CD4-positive, alpha-beta T cell (primary cell): ENCODE measurements around the gene WDR88. TPM values are rescaled to one million over a fixed set of nuclear protein-coding genes. Genes with fewer than 3 reads are reported as not detected.

Experiments
- ATAC-seq: fragments of 200-7000 bp; cut with Tn5 transposase; one replicate; pipeline ENCODE4 v1.10.0; 2022; ENCODE audit warnings: mild to moderate bottlenecking; ENCODE audit not compliant: poor library complexity
- CTCF ChIA-PET: fragments of 350-600 bp; sonication (Branson Sonifier 250); formaldehyde crosslinking; loops from one replicate; lab custom pipeline; 2021; ENCODE audit warnings: antibody characterized with exemption, inconsistent platforms; lab: Charles Lee
- POLR2A ChIA-PET: fragments of 350-600 bp; sonication (Branson Sonifier 250); formaldehyde crosslinking; loops from one replicate; lab custom pipeline; 2021; ENCODE audit warnings: antibody characterized with exemption, inconsistent platforms; lab: Charles Lee
- DNase-seq, 14 experiments: peaks; one replicate each; pipeline ENCODE4 v3.0.0-alpha.2; 2013 to 2020; ENCODE audit warnings: mixed read lengths in 2 of 14
- H3K27ac ChIP-seq, 2 donors: one replicate each; pipeline versions ENCODE4 v1.5.1 to v1.7.0; 2013; ENCODE audit warnings: low read length in 2 of 2, low read depth in 1 of 2, mild to moderate bottlenecking in 1 of 2
- H3K27me3 ChIP-seq, 2 experiments: 1 replicate in 1 of 2; 2 replicates in 1 of 2; pipeline versions ENCODE4 v1.6.1 to v1.7.0; 2013; ENCODE audit warnings: low read length in 2 of 2, control low read depth in 1 of 2, mild to moderate bottlenecking in 1 of 2, moderate library complexity in 1 of 2; ENCODE audit not compliant: insufficient read depth in 2 of 2, control insufficient read depth in 1 of 2
- H3K36me3 ChIP-seq: one replicate; pipeline ENCODE4 v1.6.1; 2013; ENCODE audit warnings: low read length, control low read depth; ENCODE audit not compliant: insufficient read depth
- H3K4me1 ChIP-seq: one replicate; pipeline ENCODE4 v1.6.1; 2013; ENCODE audit warnings: low read length, control low read depth; ENCODE audit not compliant: insufficient read depth
- H3K4me3 ChIP-seq: one replicate; pipeline ENCODE4 v1.5.1; 2013; ENCODE audit warnings: mild to moderate bottlenecking, low read length, moderate library complexity
- H3K9me3 ChIP-seq, 2 experiments: 1 replicate in 1 of 2; 2 replicates in 1 of 2; pipeline versions ENCODE4 v1.6.1 to v1.7.0; 2013; ENCODE audit warnings: low read length in 2 of 2, mild to moderate bottlenecking in 2 of 2, control low read depth in 1 of 2, moderate library complexity in 1 of 2; ENCODE audit not compliant: control insufficient read depth in 1 of 2, insufficient read depth in 1 of 2
- H3K27ac Mint-ChIP-seq: one replicate; pipeline ENCODE4 v1.8.0; 2020; ENCODE audit warnings: mixed read lengths
- H3K27me3 Mint-ChIP-seq: one replicate; pipeline ENCODE4 v1.8.0; 2021; ENCODE audit warnings: mixed read lengths
- H3K36me3 Mint-ChIP-seq: one replicate; pipeline ENCODE4 v1.8.0; 2021; ENCODE audit warnings: low read depth, mixed read lengths
- H3K4me1 Mint-ChIP-seq: one replicate; pipeline ENCODE4 v1.8.0; 2021; ENCODE audit warnings: low read depth, mixed read lengths
- H3K4me3 Mint-ChIP-seq: one replicate; pipeline ENCODE4 v1.8.0; 2020; ENCODE audit warnings: mild to moderate bottlenecking, mixed read lengths
- H3K9me3 Mint-ChIP-seq: one replicate; pipeline ENCODE4 v1.8.0; 2020; ENCODE audit warnings: mixed read lengths
- CTCF ChIP-seq: fragments of 200-600 bp; IDR thresholded peaks from one replicate; pipeline ENCODE4 v1.8.0; 2022; ENCODE audit warnings: antibody characterized with exemption, mild to moderate bottlenecking
- intact Hi-C, 2 experiments: fragments of 100-400 bp; cut with DNase I in 1 of 2; cut with micrococcal nuclease in 1 of 2; formaldehyde crosslinking; loops; one replicate each; pipeline versions ENCODE4 v1.15.1 to v1.9.0; 2023 to 2025; cut with DNase I, micrococcal nuclease
- total RNA-seq, 174 experiments: library from RNA in 2 of 174; stranded (reverse) in 2 of 174; gene quantifications; one replicate each; pipeline ENCODE4 v1.2.3 and lab custom pipeline; 2021 to 2026

WDR88 gene
- total RNA-seq, 2 experiments from 2014 or later: not detected

- ATAC-seq (no peak), DNase-seq (no peak)
- Histone ChIP-seq H3K9me3 (no peaks in the 10 kb centered on the region), H3K36me3 (no peaks in the 10 kb centered on the region), H3K27me3 (no peaks in the 10 kb centered on the region), H3K27ac (no peak overlapping the region), H3K4me1 (no peaks in the 10 kb centered on the region), H3K4me3 (no peak overlapping the region)
- Mint-ChIP-seq H3K4me1 (no peaks in the 10 kb centered on the region), H3K36me3 (no peaks in the 10 kb centered on the region), H3K27ac (no peak overlapping the region), H3K27me3 (no peaks in the 10 kb centered on the region), H3K9me3 (no peaks in the 10 kb centered on the region), H3K4me3 (no peak overlapping the region)
- ChIA-PET CTCF (no interaction called here), POLR2A (no interaction called here)
- TF ChIP-seq CTCF: no peak
- intact Hi-C loops: no loop called here
Measured at GRCh38 chr19:33205531-33206260, 73.8 kb downstream of the WDR88 start.

- POLR2A ChIA-PET: no interaction called here
- CTCF ChIA-PET: no interaction called here
- Histone ChIP-seq H3K27me3 (no peaks in the 10 kb centered on the region), H3K9me3 (no peaks in the 10 kb centered on the region), H3K4me3 (no peak overlapping the region), H3K4me1 (no peaks in the 10 kb centered on the region), H3K27ac (no peak overlapping the region), H3K36me3 (no peaks in the 10 kb centered on the region)
- no peaks in the 10 kb centered on the region for H3K4me1 Mint-ChIP-seq
- H3K36me3 Mint-ChIP-seq: no peaks in the 10 kb centered on the region
- ATAC-seq (no peak), DNase-seq (no peak)
- no peak overlapping the region for H3K27ac Mint-ChIP-seq
- TF ChIP-seq CTCF: no peak
- H3K4me3 Mint-ChIP-seq: no peak overlapping the region
- intact Hi-C loops: no loop called here
- no peaks in the 10 kb centered on the region for H3K9me3 Mint-ChIP-seq
- H3K27me3 Mint-ChIP-seq: no peaks in the 10 kb centered on the region
Measured at GRCh38 chr19:33206261-33207039, 74.5 kb downstream of the WDR88 start.

- Mint-ChIP-seq H3K36me3 (no peaks in the 10 kb centered on the region), H3K27me3 (no peaks in the 10 kb centered on the region)
- CTCF ChIA-PET: no interaction called here
Measured at GRCh38 chr19:33207040-33207620, 75.2 kb downstream of the WDR88 start.

More at GRCh38 chr19:33207040-33207620, 75.2 kb downstream of the WDR88 start:
- H3K4me1 Mint-ChIP-seq: no peaks in the 10 kb centered on the region
- no peak overlapping the region for H3K4me3 Mint-ChIP-seq
- H3K27ac ChIP-seq: no peak overlapping the region
- H3K27me3 ChIP-seq: no peaks in the 10 kb centered on the region
- H3K9me3 ChIP-seq: no peaks in the 10 kb centered on the region
- no peaks in the 10 kb centered on the region for H3K4me1 ChIP-seq
- H3K27ac Mint-ChIP-seq: no peak overlapping the region
- no peaks in the 10 kb centered on the region for H3K9me3 Mint-ChIP-seq
- ATAC-seq: no peak
- H3K4me3 ChIP-seq: no peak overlapping the region
- DNase-seq: no peak
- TF ChIP-seq CTCF: no peak
- intact Hi-C loops: no loop called here
- H3K36me3 ChIP-seq: no peaks in the 10 kb centered on the region
- POLR2A ChIA-PET: no interaction called here
